PC-9 (cell line): ENCODE results near the gene C15orf62.

Source experiments
- CTCF ChIP-seq: fragments of 200-600 bp; sonication (generic); conservative IDR thresholded peaks from 2 replicates; pipeline ENCODE4 v1.6.1; 2017; ENCODE audit warnings: mixed run types, antibody characterized with exemption, mild to moderate bottlenecking, moderate library complexity
- EZH2 ChIP-seq: fragments of 200-600 bp; sonication (generic); IDR thresholded peaks from 2 replicates; pipeline ENCODE4 v1.8.0; 2017; ENCODE audit warnings: antibody characterized with exemption, low read depth

- no peak for TF ChIP-seq CTCF
- no peak for TF ChIP-seq EZH2
These were observed 26.3 kb upstream of the C15orf62 start for GRCh38 chr15:40743485-40743901.
